PC-3 (cell line): ENCODE measurements around the gene FOXP1. TPM values are rescaled to one million over a fixed set of nuclear protein-coding genes. Genes with fewer than 3 reads are reported as not detected.

Experiments
- ATAC-seq: fragments of 200-7000 bp; cut with Tn5 transposase; 2 replicates; pipeline ENCODE4 v1.9.1; 2020; ENCODE audit warnings: mild to moderate bottlenecking, moderate library complexity
- BruUV-seq: library from RNA; stranded (reverse); fragments of 400-500 nt; replicated peaks from 2 replicates; lab custom pipeline; 2021; lab: Mats Ljungman, UMichigan
- CTCF ChIA-PET: fragments of 300-600 bp; sonication (Branson Sonifier 250); formaldehyde crosslinking; loops from one replicate; lab custom pipeline; 2022; ENCODE audit warnings: antibody characterized with exemption; lab: Charles Lee
- POLR2A ChIA-PET: fragments of 300-600 bp; sonication (Branson Sonifier 250); formaldehyde crosslinking; loops from one replicate; lab custom pipeline; 2022; ENCODE audit warnings: antibody characterized with exemption; ENCODE audit not compliant: unreplicated experiment; lab: Charles Lee
- DNase-seq: peaks from one replicate; pipeline ENCODE4 v3.0.0-alpha.2; 2015
- H2AFZ ChIP-seq: fragments of 300-600 bp; sonication (generic); 2 replicates; pipeline ENCODE4 v1.6.0; 2016; ENCODE audit warnings: antibody characterized with exemption, low read length
- H3F3A ChIP-seq: fragments of 300-600 bp; sonication (generic); one replicate; pipeline ENCODE4 v1.6.0; 2017; ENCODE audit warnings: antibody characterized with exemption, low read length, control low read depth, mild to moderate bottlenecking; ENCODE audit not compliant: unreplicated experiment
- H3K27ac ChIP-seq: fragments of 300-600 bp; sonication (generic); 2 replicates; pipeline ENCODE4 v1.5.1; 2016; ENCODE audit warnings: mild to moderate bottlenecking, low read length
- H3K27me3 ChIP-seq: fragments of 300-600 bp; sonication (generic); 2 replicates; pipeline ENCODE4 v1.6.1; 2016; ENCODE audit warnings: low read length, mixed read lengths
- H3K36me3 ChIP-seq: fragments of 300-600 bp; sonication (generic); 2 replicates; pipeline ENCODE4 v1.6.1; 2016; ENCODE audit warnings: low read depth, mixed run types, low read length, mixed read lengths
- H3K4me1 ChIP-seq: fragments of 300-600 bp; sonication (generic); 2 replicates; pipeline ENCODE4 v1.5.1; 2016; ENCODE audit warnings: low read length; ENCODE audit not compliant: insufficient read depth
- H3K4me2 ChIP-seq: fragments of 300-600 bp; sonication (generic); 2 replicates; pipeline ENCODE4 v1.6.0; 2016; ENCODE audit warnings: low read length
- H3K4me3 ChIP-seq: fragments of 300-600 bp; sonication (generic); 2 replicates; pipeline ENCODE4 v1.5.1; 2016; ENCODE audit warnings: mild to moderate bottlenecking, low read length, mixed read lengths
- H3K79me2 ChIP-seq: fragments of 300-600 bp; sonication (generic); 2 replicates; pipeline ENCODE4 v1.6.1; 2017; ENCODE audit warnings: low read length, mixed read lengths
- H3K9ac ChIP-seq: fragments of 300-600 bp; sonication (generic); 2 replicates; pipeline ENCODE4 v1.6.0; 2016; ENCODE audit warnings: mild to moderate bottlenecking, low read length
- H3K9me2 ChIP-seq: fragments of 300-600 bp; sonication (generic); replicated peaks from 2 replicates; pipeline ENCODE4 v1.6.1; 2016; ENCODE audit warnings: mixed run types, low read length, mixed read lengths
- H3K9me3 ChIP-seq: fragments of 300-600 bp; sonication (generic); 2 replicates; pipeline ENCODE4 v1.6.1; 2016; ENCODE audit warnings: low read length, mixed read lengths
- H4K20me1 ChIP-seq: fragments of 300-600 bp; sonication (generic); 2 replicates; pipeline ENCODE4 v1.6.1; 2016; ENCODE audit warnings: low read length, mixed read lengths
- EZH2 ChIP-seq: fragments of 300-600 bp; sonication (generic); IDR thresholded peaks from one replicate; pipeline ENCODE4 v1.6.1; 2017; ENCODE audit warnings: antibody characterized with exemption, mild to moderate bottlenecking, low read length; ENCODE audit not compliant: unreplicated experiment
- EZH2phosphoT487 ChIP-seq: fragments of 300-600 bp; sonication (generic); IDR thresholded peaks from 2 replicates; pipeline ENCODE4 v1.6.1; 2018; ENCODE audit warnings: mild to moderate bottlenecking, antibody characterized with exemption, low read length, borderline replicate concordance
- intact Hi-C: fragments of 100-400 bp; cut with micrococcal nuclease; formaldehyde crosslinking; loops from 2 replicates; pipeline ENCODE4 v1.9.0; 2023
- total RNA-seq: library from RNA; depleted of rRNA; stranded (reverse); fragments of >200 nt; gene quantifications from 2 replicates; pipeline ENCODE4 v1.2.3, GENCODE V29; 2014
- TF ChIP-seq, protein P1 (sequence below): fragments of 300-600 bp; sonication (generic); conservative IDR thresholded peaks from 2 replicates; pipeline ENCODE4 v1.5.1; 2017; ENCODE audit warnings: antibody characterized with exemption, low read depth, mild to moderate bottlenecking, low read length

The FOXP1 gene
- total RNA-seq, 1 experiment from 2014 or later = 35.3 TPM

DNA sequence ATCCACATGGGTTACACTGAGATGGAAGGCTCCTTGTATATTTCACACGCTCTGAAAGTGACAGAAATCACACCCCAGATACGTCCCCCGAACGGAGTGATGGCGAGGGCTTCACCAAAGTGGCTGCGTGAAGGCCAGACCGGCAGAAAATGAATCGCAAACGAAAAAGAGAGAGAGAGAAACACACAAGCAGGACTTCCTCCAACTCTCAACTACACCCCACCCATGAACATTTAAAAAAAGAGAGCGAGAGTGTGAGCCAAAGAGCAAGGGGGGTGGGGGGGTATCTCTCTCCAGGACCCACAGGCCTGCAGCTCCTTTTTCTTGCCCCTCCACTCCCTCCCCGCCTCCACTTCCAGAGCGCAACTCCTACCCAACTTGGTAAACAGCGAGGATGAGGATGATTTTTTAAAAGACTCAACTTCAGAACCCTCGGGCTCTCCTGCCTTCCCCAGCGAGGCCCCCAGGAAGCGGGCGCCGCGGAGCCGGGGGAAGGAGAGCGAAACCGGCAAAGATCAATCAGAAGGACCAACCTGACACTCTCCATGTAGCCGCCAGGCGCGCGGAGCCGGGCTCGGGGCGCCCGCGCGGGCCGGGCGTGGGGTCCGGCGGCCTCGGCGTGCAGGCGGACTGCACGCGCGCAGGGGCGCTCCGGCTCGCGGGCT, 519.1 kb downstream of the FOXP1 start:
- Histone ChIP-seq H3K4me3 (peak overlapping the region; percentile 71), H3K9ac (peak overlapping the region; percentile 77), H3K36me3 (no peaks in the 10 kb centered on the region), H3K27me3 (no peaks in the 10 kb centered on the region), H3F3A (peaks cover 4% of the 10 kb centered on the region), H3K4me1 (peaks cover 62% of the 10 kb centered on the region), H3K9me2 (no peaks in the 10 kb centered on the region), H3K79me2 (peaks cover 63% of the 10 kb centered on the region), H3K9me3 (no peaks in the 10 kb centered on the region), H3K4me2 (peak overlapping the region; percentile 91), H2AFZ (peak overlapping the region; percentile 63), H4K20me1 (no peaks in the 10 kb centered on the region), H3K27ac (peak overlapping the region; percentile 76)
- TF ChIP-seq, protein P1, sequence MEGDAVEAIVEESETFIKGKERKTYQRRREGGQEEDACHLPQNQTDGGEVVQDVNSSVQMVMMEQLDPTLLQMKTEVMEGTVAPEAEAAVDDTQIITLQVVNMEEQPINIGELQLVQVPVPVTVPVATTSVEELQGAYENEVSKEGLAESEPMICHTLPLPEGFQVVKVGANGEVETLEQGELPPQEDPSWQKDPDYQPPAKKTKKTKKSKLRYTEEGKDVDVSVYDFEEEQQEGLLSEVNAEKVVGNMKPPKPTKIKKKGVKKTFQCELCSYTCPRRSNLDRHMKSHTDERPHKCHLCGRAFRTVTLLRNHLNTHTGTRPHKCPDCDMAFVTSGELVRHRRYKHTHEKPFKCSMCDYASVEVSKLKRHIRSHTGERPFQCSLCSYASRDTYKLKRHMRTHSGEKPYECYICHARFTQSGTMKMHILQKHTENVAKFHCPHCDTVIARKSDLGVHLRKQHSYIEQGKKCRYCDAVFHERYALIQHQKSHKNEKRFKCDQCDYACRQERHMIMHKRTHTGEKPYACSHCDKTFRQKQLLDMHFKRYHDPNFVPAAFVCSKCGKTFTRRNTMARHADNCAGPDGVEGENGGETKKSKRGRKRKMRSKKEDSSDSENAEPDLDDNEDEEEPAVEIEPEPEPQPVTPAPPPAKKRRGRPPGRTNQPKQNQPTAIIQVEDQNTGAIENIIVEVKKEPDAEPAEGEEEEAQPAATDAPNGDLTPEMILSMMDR = no peak
- TF ChIP-seq EZH2 = no peak
- TF ChIP-seq EZH2phosphoT487 = no peak
- intact Hi-C loops = loop anchor here (2.0 to 10.0 kb wide), 5 partner anchors 38 to 360 kb away; no protein-coding TSS in a partner anchor
- ATAC-seq = peak; percentile 35
- no TSS peak for BruUV-seq
- peak; percentile 57 for DNase-seq
- CTCF ChIA-PET = no interaction called here
- POLR2A ChIA-PET = interaction anchor here (0.6 to 1.2 kb wide), 3 partner anchors 9 to 45 kb away, joined by 3 read pairs; no protein-coding TSS in a partner anchor

DNA sequence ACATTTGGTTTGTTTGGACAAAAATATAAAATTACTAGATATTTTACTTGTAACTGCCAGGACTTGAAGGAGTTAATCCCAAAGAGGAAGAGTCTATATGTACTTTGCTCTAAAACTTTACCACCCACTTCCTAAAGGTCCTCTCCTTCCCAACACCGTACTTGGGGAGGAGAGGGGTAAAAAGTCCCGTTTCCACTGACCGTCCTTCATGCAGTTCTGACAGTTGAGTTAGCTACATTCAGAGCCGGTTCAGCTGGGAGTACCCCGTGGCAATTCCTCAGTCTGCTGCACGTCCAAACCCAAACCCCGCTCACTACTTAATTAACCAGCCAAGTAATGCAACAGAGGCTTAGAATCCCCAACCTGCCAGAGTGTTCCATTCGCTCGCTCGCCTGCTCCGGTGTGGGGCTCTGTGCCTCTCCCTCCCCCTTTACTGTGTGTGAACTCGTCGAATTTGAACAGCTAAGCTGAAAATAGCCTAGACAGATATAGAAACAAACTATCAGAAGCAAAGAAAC, 519.7 kb downstream of the FOXP1 start:
- TF ChIP-seq EZH2 = no peak
- TF ChIP-seq, protein P1 = no peak
- TF ChIP-seq EZH2phosphoT487 = no peak
- ATAC-seq = peak; percentile 9
- peak overlapping the region; percentile 76 for H3K27ac ChIP-seq
- H3K9me2 ChIP-seq = no peaks in the 10 kb centered on the region
- peaks cover 4% of the 10 kb centered on the region for H3F3A ChIP-seq
- H2AFZ ChIP-seq = peak overlapping the region; percentile 63
- peak overlapping the region; percentile 91 for H3K4me2 ChIP-seq
- H3K27me3 ChIP-seq = no peaks in the 10 kb centered on the region
- H3K9me3 ChIP-seq = no peaks in the 10 kb centered on the region
- peak; percentile 46 for DNase-seq
- H3K4me3 ChIP-seq = peak overlapping the region; percentile 71
- BruUV-seq = TSS peak; percentile 44
- POLR2A ChIA-PET = interaction anchor here (0.6 to 1.2 kb wide), 3 partner anchors 9 to 112 kb away, joined by 3 read pairs; no protein-coding TSS in a partner anchor
- H3K79me2 ChIP-seq = peaks cover 69% of the 10 kb centered on the region
- no peaks in the 10 kb centered on the region for H3K36me3 ChIP-seq
- H4K20me1 ChIP-seq = no peaks in the 10 kb centered on the region
- intact Hi-C loops = loop anchor here (2.0 to 10.0 kb wide), 6 partner anchors 37 to 521 kb away; no protein-coding TSS in a partner anchor
- peak overlapping the region; percentile 77 for H3K9ac ChIP-seq
- H3K4me1 ChIP-seq = peaks cover 67% of the 10 kb centered on the region
- CTCF ChIA-PET = interaction anchor here (0.6 kb wide), 1 partner anchor 441 kb away, joined by 3 read pairs; no protein-coding TSS in a partner anchor
